Measurements from ENCODE around the gene HNRNPA1.
"Not testable (repeated sequence)": the region's sequence is repeated elsewhere in the genome, so short reads cannot be mapped to it uniquely, and the experiment has no call there.

Gene HNRNPA1

GRCh38 chr12:54276368-54276767 lies 4.2 kb upstream of the HNRNPA1 start:
- no peak for DNase-seq (ENCODE audit: low spot score)

- no peak for DNase-seq (ENCODE audit: low spot score)
These were observed 2.7 kb upstream of the HNRNPA1 start for GRCh38 chr12:54277823-54278276.

DNA sequence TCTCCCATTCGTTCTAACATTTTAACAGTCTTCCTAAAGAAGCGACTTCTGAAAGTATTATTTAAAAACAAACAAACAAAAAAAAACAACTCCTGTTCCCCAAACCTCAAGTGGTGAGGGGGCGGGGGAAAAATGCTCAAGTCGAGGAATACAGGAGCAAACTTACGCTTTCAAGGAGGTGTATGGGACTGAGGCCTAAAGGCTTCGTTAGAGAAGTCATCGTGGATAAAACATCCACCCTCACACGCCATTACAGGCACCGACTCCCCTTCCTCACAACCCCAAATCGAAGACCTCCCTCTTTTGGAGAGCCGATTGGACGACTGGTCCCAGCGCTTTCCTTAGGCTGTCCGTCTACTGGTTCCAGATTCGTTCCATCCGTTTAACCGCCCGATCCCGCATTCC lies 1.3 kb upstream of the HNRNPA1 start:
- no peak for DNase-seq (ENCODE audit: low spot score)

- peak; percentile 100 for DNase-seq (ENCODE audit: low spot score)
These were observed 676 bp upstream of the HNRNPA1 start, which contains the start of gene CBX5 for GRCh38 chr12:54279632-54280467. TSS of gene CBX5 (minus strand) at chr12:54280122. CDS start at chr12:54257650, 22,472 bp downstream.

GRCh38 chr12:54281261-54281638 lies 724 bp downstream of the HNRNPA1 start:
- DNase-seq (ENCODE audit: low spot score): not testable (repeated sequence)

DNA sequence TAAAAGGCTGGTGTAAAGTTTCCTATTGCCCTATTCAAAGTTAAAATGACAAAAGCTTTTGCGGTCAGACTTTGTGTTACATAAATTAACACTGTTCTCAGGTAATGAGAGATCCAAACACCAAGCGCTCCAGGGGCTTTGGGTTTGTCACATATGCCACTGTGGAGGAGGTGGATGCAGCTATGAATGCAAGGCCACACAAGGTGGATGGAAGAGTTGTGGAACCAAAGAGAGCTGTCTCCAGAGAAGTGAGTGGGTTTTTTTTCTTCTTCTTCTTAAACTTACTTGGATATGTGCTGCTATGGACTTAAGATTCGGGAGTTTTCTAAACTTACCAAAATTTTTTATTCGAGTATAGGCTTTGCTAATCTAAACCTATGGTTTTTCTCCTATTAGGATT lies 1.2 kb downstream of the HNRNPA1 start:
- DNase-seq (ENCODE audit: low spot score): not testable (repeated sequence)

DNA sequence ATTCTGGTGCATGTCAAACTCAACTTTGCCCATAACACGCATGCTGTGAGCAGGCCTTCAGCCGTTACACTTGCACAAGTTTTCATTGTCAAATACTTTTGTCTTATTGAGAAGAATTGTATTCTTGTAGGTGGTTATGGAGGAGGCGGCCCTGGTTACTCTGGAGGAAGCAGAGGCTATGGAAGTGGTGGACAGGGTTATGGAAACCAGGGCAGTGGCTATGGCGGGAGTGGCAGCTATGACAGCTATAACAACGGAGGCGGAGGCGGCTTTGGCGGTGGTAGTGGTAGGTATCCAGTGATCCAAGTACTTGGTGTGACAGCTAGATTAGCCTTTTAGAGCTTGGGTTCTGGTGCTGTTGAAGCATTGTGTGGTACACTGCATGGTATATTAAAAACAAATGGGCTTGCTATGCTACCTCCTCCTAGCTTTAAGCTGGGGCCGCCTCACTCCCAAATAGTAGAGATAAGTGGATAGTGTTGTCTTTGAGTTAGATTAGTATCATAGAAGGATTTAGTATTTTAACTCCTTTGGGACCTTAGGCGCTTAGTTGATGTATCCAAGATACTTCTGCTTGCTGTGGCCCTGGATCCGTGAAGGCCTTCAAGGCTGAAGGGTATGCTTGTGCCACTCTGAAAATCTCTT lies 2.5 kb downstream of the HNRNPA1 start:
- DNase-seq (ENCODE audit: low spot score): no peak

DNA sequence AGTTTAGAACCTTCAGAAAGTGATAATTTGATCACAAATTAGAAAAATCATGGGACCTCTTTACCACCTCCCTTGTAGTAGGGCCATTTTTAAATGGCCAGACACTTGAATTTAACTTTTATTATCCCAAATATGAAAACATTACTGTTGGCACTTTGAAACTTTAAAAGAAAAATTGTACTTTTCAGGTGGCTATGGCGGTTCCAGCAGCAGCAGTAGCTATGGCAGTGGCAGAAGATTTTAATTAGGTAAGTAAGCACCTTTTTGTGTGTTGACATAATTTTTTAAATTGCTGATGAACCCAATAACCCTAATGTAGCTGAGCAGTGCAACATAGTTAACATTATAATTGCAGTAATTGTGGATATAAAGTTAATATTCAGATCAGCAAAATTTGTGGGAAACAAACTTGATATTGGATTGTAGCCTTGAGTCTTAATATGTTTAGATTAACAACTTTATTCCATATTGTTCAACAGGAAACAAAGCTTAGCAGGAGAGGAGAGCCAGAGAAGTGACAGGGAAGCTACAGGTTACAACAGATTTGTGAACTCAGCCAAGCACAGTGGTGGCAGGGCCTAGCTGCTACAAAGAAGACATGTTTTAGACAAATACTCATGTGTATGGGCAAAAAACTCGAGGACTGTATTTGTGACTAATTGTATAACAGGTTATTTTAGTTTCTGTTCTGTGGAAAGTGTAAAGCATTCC lies 3.7 kb downstream of the HNRNPA1 start:
- not testable (repeated sequence) for DNase-seq (ENCODE audit: low spot score)

- DNase-seq (ENCODE audit: low spot score): peak; percentile 56
These were observed 4.9 kb downstream of the HNRNPA1 start for GRCh38 chr12:54285150-54286041.

- peak; percentile 76 for DNase-seq (ENCODE audit: low spot score)
These were observed 5.8 kb downstream of the HNRNPA1 start for GRCh38 chr12:54286042-54287030.

GRCh38 chr12:54287261-54288157 lies 7.0 kb downstream of the HNRNPA1 start:
- peak; percentile 48 for DNase-seq (ENCODE audit: low spot score)

DNA sequence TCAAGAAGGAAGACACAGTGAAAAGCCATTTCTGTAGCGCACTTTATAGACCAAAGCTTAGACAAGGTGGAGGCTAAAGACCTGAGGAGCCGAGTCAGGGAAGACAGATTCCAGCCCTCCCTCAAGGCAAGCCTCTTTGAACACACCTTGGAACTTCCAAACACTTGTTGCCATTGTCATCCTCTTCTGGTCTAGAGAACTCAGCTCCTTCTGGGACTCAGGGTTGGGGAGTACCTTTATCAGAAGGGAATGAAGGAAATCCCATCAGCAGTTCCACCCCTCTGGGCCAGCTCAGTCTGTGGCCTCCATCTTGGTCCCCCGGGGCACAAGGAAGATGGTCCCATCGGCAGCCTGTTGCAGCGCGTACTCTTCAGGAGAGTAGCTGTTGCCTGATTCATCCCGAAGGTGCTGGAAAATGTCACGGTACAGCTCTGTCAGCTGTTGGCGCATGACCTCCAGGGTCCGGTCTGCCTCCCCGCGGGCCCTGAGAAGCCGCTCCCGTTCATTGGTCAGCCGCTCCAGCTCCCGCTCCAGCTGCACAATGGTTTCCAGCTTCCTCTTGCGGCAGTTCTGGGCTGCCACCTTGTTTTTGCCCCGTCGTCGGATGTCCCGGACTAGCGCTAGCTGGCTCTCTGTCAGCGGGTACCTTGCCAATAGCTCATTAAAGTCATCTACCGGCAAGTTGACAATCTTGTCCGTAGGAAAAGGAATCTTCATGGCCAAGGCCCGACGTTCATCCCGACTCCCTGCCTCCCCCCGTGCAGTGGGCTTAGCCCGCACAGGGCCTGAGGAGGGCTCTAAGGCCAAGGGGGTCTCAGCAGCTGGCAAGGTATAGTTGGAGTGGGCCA lies 11.8 kb downstream of the HNRNPA1 start:
- no peak for DNase-seq (ENCODE audit: low spot score)

GRCh38 chr12:54292931-54293241 lies 12.4 kb downstream of the HNRNPA1 start:
- DNase-seq (ENCODE audit: low spot score): no peak

- DNase-seq (ENCODE audit: low spot score): peak; percentile 85
These were observed 13.8 kb downstream of the HNRNPA1 start for GRCh38 chr12:54294152-54294952.

- DNase-seq (ENCODE audit: low spot score): peak; percentile 43
These were observed 14.5 kb downstream of the HNRNPA1 start for GRCh38 chr12:54294953-54295566.

DNA sequence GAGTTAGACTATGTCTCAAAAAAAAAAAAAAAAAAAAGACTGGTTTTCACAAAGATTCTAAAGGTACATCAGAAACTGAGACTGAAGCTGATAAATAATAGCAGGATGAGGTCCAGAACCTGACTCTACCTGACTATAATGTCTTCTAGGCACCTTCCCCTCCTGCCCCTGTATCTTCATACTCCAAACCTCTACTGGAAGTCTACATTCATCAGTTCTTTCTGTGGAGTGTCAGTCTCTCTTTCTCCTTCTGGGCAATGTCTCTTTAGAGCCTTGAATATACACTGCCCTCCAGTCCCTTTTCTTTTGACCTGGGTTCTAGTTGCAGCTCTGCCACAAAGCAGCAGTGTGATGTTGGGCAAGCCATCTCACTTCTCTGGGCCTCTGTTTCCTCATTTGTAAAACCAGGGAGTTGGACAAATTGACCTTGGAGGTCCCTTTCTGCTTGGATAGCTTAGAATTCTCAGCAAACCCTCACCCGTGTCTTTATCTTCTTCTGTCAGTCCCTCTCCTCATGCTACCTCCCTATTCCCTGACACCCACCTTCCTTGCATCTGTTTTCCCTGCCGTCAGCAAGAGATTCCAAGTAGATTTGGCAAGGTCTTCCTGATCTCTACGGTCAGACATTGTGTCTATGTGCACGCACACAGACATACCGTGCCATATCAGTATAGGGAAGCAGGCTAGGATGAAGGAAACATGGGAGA lies 16.0 kb downstream of the HNRNPA1 start:
- DNase-seq (ENCODE audit: low spot score): peak; percentile 63

GRCh38 chr12:54298904-54299303 lies 18.4 kb downstream of the HNRNPA1 start:
- peak; percentile 79 for DNase-seq (ENCODE audit: low spot score)

Measured in hematopoietic multipotent progenitor cell treated with erythropoietin and hydrocortisone succinate and interleukin-3 and kit ligand, for 15 days (in vitro differentiated cells).